Activated T-cell treated with anti-CD3 and anti-CD28 coated beads, Interleukin-2, amount 50 U/mL, for 72 hours (primary cell): ENCODE data around the gene STEAP1B. TPM values are rescaled to one million over a fixed set of nuclear protein-coding genes. Genes with fewer than 3 reads are reported as not detected.
A peak's percentile ranks its signal among the peaks of the same experiment; 100 is the strongest.

ENCODE experiments used
- ATAC-seq, 2 donors: fragments of 150-1000 bp; cut with Tn5 transposase; replicated peaks in 1 of 2; 2 replicates each; pipeline ENCODE4 v1.10.0; 2021; ENCODE audit warnings: moderate library complexity in 2 of 2, mild to moderate bottlenecking in 1 of 2
- DNase-seq, 2 donors: peaks; one replicate each; pipeline ENCODE4 v3.0.0; 2021 to 2022; ENCODE audit warnings: mixed read lengths in 1 of 2
- H3K27ac Mint-ChIP-seq: one replicate; pipeline ENCODE4 v1.8.0; 2022; ENCODE audit warnings: mild to moderate bottlenecking, moderate library complexity, mixed read lengths
- H3K27me3 Mint-ChIP-seq: one replicate; pipeline ENCODE4 v1.8.0; 2022; ENCODE audit warnings: low read depth, mixed read lengths
- H3K36me3 Mint-ChIP-seq, 2 donors: one replicate each; pipeline ENCODE4 v1.8.0; 2022; ENCODE audit warnings: mixed read lengths in 2 of 2, mild to moderate bottlenecking in 1 of 2; ENCODE audit not compliant: insufficient read depth in 2 of 2
- H3K4me1 Mint-ChIP-seq: one replicate; pipeline ENCODE4 v1.8.0; 2022; ENCODE audit warnings: low read depth, mixed read lengths
- H3K4me3 Mint-ChIP-seq, 2 donors: one replicate each; pipeline ENCODE4 v1.8.0; 2022; ENCODE audit warnings: mild to moderate bottlenecking in 2 of 2, mixed read lengths in 2 of 2, moderate library complexity in 2 of 2
- H3K9me3 Mint-ChIP-seq, 2 donors: one replicate each; pipeline ENCODE4 v1.8.0; 2022; ENCODE audit warnings: mixed read lengths in 2 of 2
- total RNA-seq, 2 donors: library from RNA; stranded (reverse); gene quantifications; one replicate each; pipeline ENCODE4 v1.2.3, GENCODE V29; 2022

The STEAP1B gene
- total RNA-seq, 2 donors from 2014 or later = 0.39 TPM; not detected in 1

DNA sequence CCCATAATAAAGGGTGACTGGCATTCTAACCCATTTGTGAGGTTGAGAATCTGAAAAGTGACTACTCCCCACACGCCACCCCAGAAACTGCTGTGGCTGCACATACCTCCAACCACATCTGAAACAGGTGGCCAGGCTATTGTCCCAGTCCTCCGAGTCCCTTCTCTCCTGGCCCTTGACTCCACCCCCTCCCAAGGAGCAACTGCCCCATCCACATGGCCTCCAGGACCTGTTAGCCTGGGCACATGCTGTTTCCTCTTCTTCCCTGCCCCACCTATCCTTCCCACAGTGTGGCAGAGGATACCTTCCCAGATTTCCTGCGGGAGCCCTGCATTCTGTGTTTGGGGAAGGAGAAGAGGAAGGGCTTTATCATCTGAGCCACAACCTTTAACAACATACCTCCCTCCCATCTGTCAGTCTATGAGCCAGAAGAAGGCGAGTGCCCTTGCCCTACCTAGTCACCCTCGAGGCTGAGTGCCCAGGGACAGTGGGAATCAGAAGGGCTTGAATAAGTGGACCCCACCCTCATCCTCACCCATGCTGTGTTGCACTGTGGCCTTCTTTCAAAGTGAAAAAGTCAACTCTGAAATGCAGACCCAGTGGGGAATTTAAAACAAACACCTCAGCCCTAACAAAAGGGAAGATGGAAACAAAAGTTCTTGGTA, 11.9 kb downstream of the STEAP1B start:
- Mint-ChIP-seq H3K27me3 (peaks cover 8% of the 10 kb centered on the region), H3K9me3 (no peaks in the 10 kb centered on the region), H3K27ac (no peak overlapping the region), H3K4me1 (peaks cover 17% of the 10 kb centered on the region), H3K36me3 (no peaks in the 10 kb centered on the region), H3K4me3 (no peak overlapping the region)
- no peak for ATAC-seq
- peak in 1 of 2 donors; percentile 5 for DNase-seq

GRCh38 chr7:22486597-22486996, 13.4 kb downstream of the STEAP1B start:
- DNase-seq (no peak), ATAC-seq (no peak)
- H3K9me3 Mint-ChIP-seq = no peaks in the 10 kb centered on the region
- H3K36me3 Mint-ChIP-seq = no peaks in the 10 kb centered on the region
- H3K27ac Mint-ChIP-seq = no peak overlapping the region
- H3K27me3 Mint-ChIP-seq = peaks cover 8% of the 10 kb centered on the region
- H3K4me3 Mint-ChIP-seq = no peak overlapping the region
- peaks cover 17% of the 10 kb centered on the region for H3K4me1 Mint-ChIP-seq

DNA sequence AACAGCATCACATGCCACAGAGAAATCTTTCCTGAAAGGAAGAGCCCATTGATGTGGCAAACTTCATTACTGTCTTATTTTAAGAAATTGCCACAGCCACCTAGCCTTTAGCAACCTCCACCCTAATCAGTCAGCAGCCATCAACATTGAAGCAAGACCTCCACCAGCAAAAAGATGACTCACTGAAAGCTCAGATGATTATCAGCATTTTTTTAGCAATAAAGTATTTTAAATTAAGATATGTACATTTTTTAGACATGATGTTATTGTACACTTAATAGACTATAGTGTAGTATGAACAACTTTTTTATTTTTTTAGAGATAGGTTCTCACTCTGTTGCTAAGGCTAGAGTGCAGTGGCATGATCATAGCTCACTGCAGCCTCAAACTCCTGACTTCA, 14.8 kb downstream of the STEAP1B start:
- no peaks in the 10 kb centered on the region for H3K36me3 Mint-ChIP-seq
- no peaks in the 10 kb centered on the region for H3K9me3 Mint-ChIP-seq
- no peak for ATAC-seq
- DNase-seq = no peak
- H3K4me1 Mint-ChIP-seq = peaks cover 17% of the 10 kb centered on the region
- no peak overlapping the region for H3K4me3 Mint-ChIP-seq
- peaks cover 8% of the 10 kb centered on the region for H3K27me3 Mint-ChIP-seq
- no peak overlapping the region for H3K27ac Mint-ChIP-seq

- Mint-ChIP-seq H3K9me3 (no peaks in the 10 kb centered on the region), H3K36me3 (no peaks in the 10 kb centered on the region), H3K27me3 (no peaks in the 10 kb centered on the region), H3K4me1 (peaks cover 6% of the 10 kb centered on the region), H3K4me3 (no peak overlapping the region), H3K27ac (no peak overlapping the region)
- DNase-seq (no peak), ATAC-seq (no peak)
Observed at GRCh38 chr7:22482503-22482902, 17.5 kb downstream of the STEAP1B start.

DNA sequence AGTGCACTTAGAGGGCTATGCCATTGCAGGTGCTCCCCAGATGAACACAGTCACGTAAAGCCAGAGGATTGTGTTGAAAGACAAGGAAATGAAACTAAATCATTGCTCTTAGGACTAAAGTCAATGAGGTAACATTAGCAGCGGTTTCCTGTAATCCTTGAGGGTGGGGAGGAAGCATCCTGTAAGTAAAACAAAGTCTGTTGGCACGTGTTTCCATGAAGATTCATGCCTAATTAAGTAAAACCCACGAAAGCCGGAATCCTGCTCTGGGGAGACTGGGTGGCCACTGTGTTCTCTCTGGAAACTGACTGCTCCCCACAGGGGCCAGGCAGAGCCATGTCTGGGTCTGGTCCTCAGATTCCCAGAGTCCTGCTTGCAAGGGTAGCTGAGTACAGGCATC, 18.3 kb downstream of the STEAP1B start:
- no peak overlapping the region for H3K27ac Mint-ChIP-seq
- no peak for ATAC-seq
- no peaks in the 10 kb centered on the region for H3K36me3 Mint-ChIP-seq
- DNase-seq = no peak
- H3K4me1 Mint-ChIP-seq = no peaks in the 10 kb centered on the region
- no peaks in the 10 kb centered on the region for H3K27me3 Mint-ChIP-seq
- no peaks in the 10 kb centered on the region for H3K9me3 Mint-ChIP-seq
- H3K4me3 Mint-ChIP-seq = no peak overlapping the region

GRCh38 chr7:22480523-22481075, 19.4 kb downstream of the STEAP1B start:
- ATAC-seq (no peak), DNase-seq (no peak)
- no peaks in the 10 kb centered on the region for H3K4me1 Mint-ChIP-seq
- H3K27ac Mint-ChIP-seq = no peak overlapping the region
- no peaks in the 10 kb centered on the region for H3K36me3 Mint-ChIP-seq
- H3K9me3 Mint-ChIP-seq = no peaks in the 10 kb centered on the region
- no peak overlapping the region for H3K4me3 Mint-ChIP-seq
- H3K27me3 Mint-ChIP-seq = no peaks in the 10 kb centered on the region

- H3K9me3 Mint-ChIP-seq = no peaks in the 10 kb centered on the region
- no peaks in the 10 kb centered on the region for H3K36me3 Mint-ChIP-seq
- no peaks in the 10 kb centered on the region for H3K27me3 Mint-ChIP-seq
- H3K4me1 Mint-ChIP-seq = no peaks in the 10 kb centered on the region
- H3K4me3 Mint-ChIP-seq = no peak overlapping the region
- H3K27ac Mint-ChIP-seq = no peak overlapping the region
- DNase-seq (no peak), ATAC-seq (no peak)
Observed at GRCh38 chr7:22477876-22478450, 22.0 kb downstream of the STEAP1B start.

GRCh38 chr7:22477262-22477661, 22.7 kb downstream of the STEAP1B start:
- H3K4me1 Mint-ChIP-seq = no peaks in the 10 kb centered on the region
- no peak for ATAC-seq
- no peak overlapping the region for H3K4me3 Mint-ChIP-seq
- H3K36me3 Mint-ChIP-seq = no peaks in the 10 kb centered on the region
- H3K27me3 Mint-ChIP-seq = no peaks in the 10 kb centered on the region
- H3K27ac Mint-ChIP-seq = no peak overlapping the region
- DNase-seq = no peak
- no peaks in the 10 kb centered on the region for H3K9me3 Mint-ChIP-seq

DNA sequence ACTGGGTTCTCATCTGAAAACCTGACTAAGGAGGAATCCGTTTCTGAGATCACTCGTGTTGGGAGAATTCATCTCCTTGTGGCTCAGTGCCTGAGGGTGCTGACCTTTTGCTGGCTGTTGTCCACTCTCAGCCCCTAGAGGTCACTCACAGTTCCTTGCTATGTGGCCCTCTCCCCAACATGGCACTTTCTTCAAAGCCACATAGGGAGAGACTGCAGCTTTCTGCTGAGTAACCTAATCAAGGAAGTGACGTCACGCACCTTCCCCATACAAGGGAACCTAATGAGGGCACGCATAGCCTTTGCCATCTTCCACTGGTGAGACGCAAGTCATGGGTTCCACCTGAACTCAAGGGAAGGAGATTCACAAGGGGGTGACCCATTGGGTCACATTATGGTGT, 23.2 kb downstream of the STEAP1B start:
- ATAC-seq (no peak), DNase-seq (no peak)
- H3K36me3 Mint-ChIP-seq = no peaks in the 10 kb centered on the region
- no peak overlapping the region for H3K27ac Mint-ChIP-seq
- no peaks in the 10 kb centered on the region for H3K27me3 Mint-ChIP-seq
- H3K4me3 Mint-ChIP-seq = no peak overlapping the region
- H3K4me1 Mint-ChIP-seq = no peaks in the 10 kb centered on the region
- H3K9me3 Mint-ChIP-seq = no peaks in the 10 kb centered on the region

DNA sequence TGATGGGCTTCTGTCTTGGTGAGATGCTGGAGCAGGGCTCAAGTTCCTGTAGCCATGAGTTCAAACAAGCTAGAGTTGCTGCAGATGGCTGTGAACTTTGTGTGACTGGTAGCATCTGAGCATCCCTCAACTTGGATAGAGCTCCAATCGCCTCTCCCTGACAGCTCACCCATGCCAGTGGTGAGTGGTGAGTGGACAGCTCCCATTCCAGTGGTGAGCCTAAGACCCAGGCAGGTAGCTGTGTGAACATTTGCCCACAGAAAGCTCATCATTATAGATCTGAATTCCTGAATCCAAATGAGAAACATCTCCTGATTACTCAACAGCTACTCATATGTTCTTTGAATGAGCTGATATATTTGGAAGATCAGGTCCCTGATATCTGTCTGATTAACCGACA, 25.3 kb downstream of the STEAP1B start:
- Mint-ChIP-seq H3K4me3 (no peak overlapping the region), H3K27ac (no peak overlapping the region), H3K36me3 (no peaks in the 10 kb centered on the region), H3K9me3 (no peaks in the 10 kb centered on the region), H3K27me3 (no peaks in the 10 kb centered on the region), H3K4me1 (no peaks in the 10 kb centered on the region)
- no peak for ATAC-seq
- DNase-seq = no peak

DNA sequence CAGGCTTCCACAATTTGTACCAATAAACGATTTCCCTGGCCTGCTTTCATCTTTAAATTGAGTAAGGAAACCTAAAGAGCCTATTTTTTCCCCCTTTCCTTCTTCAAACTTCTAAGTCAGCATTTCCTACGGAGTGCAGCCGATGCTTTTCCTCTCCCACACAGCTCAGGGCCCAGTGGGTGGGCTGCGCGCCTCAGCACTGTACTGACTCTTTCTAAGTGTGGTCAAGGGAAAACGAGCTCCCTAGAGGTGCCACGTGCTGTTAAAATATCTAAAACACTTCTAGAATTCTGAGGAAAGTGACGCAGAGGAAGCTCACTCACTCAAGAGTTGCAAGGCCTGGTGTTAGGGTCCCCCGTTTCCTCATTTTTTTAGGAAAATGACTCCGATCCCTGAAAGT, 29.0 kb downstream of the STEAP1B start:
- Mint-ChIP-seq H3K27me3 (peaks cover 5% of the 10 kb centered on the region), H3K4me3 (no peak overlapping the region), H3K36me3 (no peaks in the 10 kb centered on the region), H3K4me1 (no peaks in the 10 kb centered on the region), H3K9me3 (peaks cover 0 to 1% of the 10 kb centered on the region in 2 donors), H3K27ac (no peak overlapping the region)
- no peak for ATAC-seq
- no peak for DNase-seq

DNA sequence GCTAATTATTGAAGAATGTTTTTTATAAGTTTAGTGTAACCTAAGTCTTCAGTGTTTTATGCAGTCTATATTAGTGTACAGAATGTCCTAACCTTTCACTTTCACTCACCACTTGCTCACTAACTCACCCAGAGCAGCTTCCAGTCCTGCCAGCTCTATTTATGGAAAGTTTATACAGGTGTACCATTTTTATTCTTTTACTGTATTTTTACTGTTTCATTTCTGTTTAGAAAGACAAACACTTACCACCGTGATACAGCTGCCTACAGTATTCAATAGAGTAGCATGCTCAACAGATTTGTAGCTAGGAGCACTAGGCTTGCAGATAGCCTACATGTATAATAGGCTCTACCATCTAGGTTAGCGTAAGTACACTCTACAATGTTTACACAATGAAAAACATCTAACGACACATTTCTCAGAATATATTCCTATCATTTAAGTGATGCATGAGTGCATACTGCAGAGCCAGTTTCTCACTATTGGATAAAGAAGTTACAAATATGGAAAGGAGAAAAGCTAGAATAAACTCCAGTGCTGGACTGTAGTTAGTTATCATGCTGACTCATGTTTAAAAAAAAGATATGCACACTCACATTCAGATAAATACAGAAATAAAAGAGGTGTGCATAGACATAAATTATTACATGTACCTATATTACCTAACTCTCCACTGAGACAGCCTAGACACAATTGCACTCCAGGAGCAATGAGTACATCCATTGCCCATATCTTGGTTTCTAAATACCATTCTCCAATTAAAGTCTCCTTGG, 30.4 kb downstream of the STEAP1B start:
- Mint-ChIP-seq H3K4me3 (no peak overlapping the region), H3K36me3 (no peaks in the 10 kb centered on the region), H3K9me3 (peaks cover 0 to 1% of the 10 kb centered on the region in 2 donors), H3K27ac (no peak overlapping the region), H3K4me1 (no peaks in the 10 kb centered on the region), H3K27me3 (peaks cover 5% of the 10 kb centered on the region)
- ATAC-seq (no peak), DNase-seq (no peak)

GRCh38 chr7:22468609-22469008, 31.4 kb downstream of the STEAP1B start:
- DNase-seq (no peak), ATAC-seq (no peak)
- no peak overlapping the region for H3K4me3 Mint-ChIP-seq
- H3K9me3 Mint-ChIP-seq = peaks cover 0 to 1% of the 10 kb centered on the region in 2 donors
- peaks cover 5% of the 10 kb centered on the region for H3K27me3 Mint-ChIP-seq
- no peaks in the 10 kb centered on the region for H3K4me1 Mint-ChIP-seq
- H3K27ac Mint-ChIP-seq = no peak overlapping the region
- no peaks in the 10 kb centered on the region for H3K36me3 Mint-ChIP-seq
